Anterior cingulate cortex (tissue), 58 donors: Measurements from ENCODE around the gene MMAB.

Source experiments
- DNase-seq, 58 donors: peaks; one replicate each; lab custom pipeline; 2025; lab: John Stamatoyannopoulos, UW

The MMAB gene

DNA sequence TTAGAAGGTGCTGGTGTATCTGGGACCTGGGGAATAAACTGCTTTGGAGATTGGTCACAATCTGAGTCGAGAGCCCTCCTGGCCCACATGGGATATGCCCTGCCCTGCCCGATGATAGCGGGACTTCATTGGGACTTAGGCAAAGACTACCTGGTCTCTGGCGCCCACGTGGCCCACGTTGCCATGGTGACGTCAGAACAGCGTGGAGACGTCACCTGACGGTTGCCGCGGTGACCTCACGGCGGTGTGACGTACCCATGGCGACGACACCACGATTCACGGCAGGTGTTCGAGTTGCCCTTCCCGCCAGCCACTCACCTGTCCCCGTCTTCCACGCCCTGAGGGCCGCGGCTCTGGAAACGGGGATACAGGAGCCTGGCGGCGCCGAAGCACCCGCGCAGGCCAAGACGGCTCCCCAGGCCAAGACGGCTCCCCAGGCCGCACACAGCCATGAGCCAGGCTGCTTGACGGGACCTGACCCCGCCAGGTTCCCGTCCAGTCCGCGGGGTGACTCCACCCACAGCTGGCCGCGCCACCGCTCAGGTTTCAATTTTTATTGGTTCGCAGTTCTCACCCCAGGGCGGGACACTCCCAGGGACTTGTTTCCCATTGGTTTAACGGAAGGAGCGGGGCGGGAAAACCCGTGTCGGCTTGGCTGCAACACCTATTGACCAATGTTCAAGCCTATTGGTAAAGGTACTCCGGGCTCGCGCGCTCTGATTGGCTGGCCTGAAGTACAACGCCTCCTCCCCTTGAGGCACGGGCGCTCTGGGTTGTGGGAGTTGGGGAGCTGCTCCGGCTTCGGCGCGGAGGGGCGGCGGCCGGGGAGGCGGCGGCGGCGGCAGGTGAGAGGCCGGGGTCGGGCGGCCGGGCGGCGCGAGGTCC is at the start of gene MMAB, which contains the start of gene MVK:
TSS of gene MMAB (minus strand) at position 476 of the 885 bp plus-strand sequence. CDS start at position 452, 24 bp downstream.
TSS of gene MVK (plus strand) at position 766 of the 885 bp plus-strand sequence. CDS start 1,029 bp downstream, outside the sequence.
- DNase-seq = peak; percentile 87 to 100 (median 99)

DNA sequence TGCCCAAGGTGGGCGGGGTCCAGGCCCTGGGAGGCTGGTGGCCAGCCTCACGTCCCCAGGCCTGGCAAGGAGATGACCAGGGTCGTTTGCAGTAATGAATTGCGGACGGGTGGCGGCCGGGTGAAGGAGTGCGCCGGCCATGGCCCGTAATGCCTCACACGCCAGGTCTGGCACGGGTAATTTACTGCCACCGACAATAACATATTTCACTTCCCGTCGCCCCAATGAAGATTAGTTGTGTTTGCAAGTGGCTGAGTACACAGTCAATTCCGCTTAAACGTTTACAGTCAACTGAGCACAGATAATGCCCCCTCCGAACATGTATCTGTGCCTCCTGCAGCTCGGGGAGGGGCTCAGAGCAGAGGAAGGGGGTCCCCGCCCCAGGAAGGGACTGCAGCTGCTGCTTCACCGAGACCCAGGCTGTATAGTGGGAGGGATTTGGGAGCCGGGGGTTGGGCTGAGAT is 48.6 kb upstream of the MMAB start:
- no peak for DNase-seq

DNA sequence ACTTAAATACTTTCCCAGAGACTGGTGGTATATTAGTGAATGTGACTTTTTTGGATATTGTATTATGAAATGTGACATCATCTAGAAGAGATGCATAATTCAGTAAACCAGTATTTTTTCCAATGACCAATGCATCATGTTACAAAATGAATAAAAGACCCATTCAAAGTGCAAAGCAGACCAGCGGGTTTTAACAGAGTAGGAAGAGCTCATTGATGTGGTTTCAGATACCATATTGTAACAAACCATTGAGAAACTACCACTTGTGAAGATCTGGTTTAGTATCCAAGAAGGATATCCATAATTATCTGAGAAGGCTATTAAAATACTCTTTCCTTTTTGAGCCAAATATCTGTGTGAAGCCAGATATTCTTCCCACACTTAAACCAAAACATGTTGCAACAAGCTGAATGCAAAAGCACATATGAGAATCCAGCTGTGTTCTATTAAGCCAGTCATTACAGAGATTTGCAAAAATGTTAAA is 47.9 kb upstream of the MMAB start:
- DNase-seq = no peak

DNA sequence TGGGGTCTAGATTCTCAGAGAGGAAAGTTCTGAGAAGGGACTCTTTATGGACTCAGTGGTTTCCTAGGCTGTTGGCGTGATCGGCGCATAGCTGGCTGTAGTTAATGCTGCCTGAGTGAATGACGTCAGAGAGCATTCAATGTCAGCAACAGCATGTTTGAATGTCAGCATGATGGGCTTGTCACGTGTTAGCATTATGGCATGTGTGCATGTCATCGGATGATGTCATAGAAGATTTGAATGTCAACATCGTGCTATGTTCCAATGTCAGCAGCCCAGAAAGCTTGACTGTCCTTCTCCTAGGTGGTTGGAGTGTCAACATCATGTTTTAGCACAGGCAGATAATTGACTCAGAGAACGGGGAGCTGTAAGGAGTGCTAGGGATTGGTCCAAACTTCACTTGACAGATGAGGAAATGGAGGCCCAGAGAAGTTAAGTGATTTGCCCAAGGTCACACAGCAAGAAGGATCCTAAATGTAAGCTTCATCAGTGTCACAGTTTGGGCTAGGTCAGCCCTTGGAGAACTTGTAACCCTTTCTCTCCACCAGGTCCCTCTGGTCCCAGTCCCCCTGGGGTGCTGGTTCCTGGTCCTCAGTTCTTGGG is 45.8 kb upstream of the MMAB start:
- no peak for DNase-seq

DNA sequence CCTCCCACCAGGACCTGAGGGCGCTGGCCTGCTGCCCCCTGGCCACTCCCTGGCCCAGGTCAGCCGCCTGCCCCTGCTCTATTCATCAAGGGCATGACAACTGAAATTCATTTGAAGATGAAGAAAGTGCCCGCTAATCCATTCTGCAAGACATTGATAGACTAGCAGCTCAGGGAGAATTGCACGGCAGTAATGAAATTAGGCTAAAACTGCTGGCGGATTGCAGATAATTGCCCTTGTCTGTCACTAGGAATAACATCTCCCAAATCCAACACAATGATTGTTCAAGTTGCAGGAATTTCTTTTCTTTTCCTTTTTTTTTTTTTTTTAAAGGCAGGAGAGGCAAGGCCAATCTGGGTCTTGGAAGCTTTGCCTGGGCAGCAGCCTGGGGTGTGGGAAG is 44.8 kb upstream of the MMAB start:
- DNase-seq = no peak

DNA sequence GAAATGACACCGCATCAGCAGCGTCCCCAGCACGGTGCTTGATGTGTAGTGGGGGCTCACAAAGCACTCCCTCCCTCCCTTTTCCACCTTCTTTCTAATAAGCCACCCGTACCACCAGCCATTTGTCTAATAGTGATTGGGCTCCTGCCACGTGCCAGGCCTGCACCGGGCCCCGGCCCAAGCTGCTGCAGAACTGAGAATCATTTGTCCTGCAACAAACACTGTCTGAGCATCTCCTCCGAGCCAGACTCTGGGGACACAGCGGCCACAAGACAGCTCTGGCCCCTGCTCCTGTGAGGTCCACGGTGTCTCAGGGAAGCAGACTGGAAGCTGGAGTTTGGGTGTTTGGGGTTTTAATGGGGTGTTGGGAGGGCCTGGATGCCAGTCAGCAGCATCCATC is 44.2 kb upstream of the MMAB start:
- peak in 54 of 58 donors; percentile 20 to 90 (median 70) for DNase-seq

DNA sequence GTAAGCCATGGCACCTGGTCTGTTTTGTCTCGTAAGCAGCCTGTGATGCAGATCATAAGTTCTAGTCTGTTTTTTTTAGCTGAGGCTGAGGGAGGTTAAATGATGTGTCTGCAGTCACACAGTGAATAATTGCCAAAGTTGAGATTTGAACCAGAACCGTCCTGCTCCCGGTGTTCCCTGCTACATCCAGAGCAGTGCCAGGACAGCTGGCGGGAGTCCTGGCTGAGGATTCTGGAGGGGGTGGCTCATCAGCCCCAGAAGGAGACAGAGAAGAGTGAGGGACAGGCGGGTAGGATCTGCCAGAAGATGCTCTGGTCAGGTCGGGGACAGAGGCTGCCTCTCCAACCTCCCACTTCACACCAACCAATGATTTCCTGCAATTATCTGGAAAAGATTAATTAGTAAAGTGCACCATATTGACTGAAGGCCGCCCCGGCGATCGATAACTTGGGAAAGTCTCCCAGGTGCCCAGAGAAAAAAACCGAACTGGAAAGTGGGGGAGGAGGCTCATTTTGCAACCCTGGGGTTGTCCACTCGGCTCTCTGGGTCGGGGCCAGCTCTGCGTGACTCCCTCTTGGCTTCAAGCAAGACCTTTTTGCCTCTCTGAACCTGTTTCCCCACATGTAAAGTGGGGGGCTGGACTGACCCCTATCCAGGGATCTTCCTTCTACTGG is 42.4 kb upstream of the MMAB start:
- no peak for DNase-seq

DNA sequence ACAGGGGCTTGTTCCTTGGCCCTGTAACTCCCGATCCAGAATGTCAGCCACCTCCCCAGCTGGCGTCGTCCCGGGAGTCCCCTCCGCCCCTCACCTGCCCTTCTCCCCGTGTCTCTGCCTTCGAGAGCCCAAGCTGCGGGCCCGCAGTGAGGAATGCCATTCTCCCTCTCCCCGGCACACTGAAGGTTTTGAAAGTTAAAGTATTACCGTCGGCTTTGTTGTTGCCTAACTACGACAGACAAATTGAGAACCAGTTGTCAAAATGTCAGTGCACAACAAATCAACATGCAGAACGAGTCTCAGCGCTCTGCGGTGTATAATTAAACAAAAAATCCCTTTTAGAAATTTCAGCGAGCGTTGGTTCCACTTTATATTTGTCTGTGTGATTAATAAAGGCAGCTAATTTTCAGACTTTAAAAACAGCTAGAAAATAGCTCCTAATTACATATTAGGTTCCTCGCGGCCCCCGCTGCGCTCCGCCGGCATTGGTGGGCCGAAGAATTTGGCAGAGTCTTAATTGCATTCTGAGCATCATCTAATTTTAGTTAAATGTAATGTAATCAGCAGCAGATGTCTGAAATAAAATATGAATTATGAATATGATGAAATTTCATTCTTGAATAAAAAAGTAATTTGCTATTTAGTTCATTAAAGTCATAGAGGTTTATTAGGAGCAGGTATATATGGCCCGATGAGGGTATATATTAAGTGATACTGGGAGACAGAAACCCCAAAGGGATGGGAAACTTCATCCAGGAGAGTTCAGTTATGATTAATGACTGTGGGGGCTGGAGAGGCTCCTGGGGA is 40.5 kb upstream of the MMAB start:
- DNase-seq = peak in 1 of 58 donors; percentile 8

DNA sequence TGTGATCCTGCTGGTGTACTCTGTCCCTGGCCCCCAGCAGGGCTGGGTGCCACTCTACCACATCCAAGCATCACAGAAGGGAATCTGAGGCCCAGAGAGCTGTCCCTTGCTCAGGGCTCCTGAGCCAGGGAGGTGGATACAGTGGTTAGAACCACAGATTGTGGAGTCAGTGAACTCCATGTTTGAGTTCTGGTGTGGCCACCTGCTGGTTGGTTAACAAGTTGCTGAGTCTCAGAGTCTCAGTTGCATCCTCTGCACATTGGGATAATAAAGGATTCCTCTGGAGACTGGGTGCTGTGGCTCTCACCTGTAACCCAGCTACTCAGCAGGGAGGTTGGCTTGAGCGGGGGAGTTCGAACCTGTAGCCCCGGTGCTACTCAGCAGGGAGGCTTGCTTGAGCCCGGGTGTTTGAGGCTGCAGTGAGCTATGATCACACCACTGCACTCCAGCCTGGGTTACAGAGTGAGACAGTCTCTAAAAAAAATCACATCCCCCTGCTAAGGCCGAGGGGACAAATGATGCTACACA is 39.7 kb upstream of the MMAB start:
- DNase-seq = no peak

DNA sequence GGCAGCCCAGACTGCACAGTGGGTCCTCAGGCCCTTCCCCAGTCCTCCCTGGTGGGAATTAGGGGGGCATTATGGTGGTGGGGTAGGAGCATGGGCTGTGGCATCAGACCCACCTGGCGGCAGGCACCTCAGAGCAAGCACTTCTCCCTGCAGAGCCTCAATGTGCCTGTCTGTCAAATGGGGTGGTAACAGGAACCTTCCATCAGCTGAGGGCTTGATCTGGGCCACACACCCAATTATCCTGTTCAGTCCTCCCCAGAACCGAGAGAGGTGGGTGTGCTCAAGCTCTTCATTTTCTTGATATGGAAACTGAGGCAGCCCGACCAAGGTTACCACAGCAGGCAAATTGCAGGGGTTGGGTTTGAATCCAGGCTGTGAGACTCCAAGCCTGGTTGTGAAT is 38.7 kb upstream of the MMAB start:
- DNase-seq = no peak

DNA sequence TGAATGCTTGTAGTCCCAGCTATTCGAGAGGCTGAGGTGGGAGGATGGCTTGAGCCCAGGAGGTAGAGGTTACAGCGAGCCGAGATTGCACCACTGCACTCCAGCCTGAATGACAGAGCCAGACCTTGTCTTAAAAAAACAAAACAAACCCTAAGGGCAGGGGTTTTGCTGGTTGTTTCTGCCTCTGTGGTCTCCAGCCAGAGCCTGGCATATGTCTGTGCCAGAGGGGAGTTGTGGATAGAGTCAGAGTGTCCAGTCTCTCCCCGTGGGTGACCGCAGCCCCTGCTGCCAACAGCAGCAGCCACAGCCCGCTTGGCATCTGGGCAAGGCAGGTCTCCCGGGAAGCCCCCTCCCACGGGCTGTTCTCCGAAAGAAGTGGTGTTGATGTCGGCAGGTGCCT is 37.9 kb upstream of the MMAB start:
- DNase-seq = no peak

DNA sequence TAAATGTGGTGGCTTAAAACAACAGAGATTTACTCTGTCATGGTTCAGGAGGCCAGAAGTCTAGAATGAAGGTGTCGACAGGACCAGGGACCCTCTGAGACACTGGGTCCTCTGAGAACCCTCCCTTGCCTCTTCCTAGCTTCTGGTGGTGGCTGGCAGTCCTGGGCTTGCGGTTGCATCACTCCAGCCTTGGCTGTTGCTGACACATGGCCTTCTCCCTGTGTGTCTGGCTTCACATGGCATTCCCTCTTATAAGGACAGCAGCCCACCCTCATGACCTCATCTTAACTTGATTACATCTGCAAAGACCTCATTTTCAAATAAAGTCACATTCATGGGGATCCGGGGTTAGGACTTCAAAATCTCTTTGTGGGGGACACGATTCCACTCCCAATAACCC is 37.2 kb upstream of the MMAB start:
- DNase-seq = no peak

DNA sequence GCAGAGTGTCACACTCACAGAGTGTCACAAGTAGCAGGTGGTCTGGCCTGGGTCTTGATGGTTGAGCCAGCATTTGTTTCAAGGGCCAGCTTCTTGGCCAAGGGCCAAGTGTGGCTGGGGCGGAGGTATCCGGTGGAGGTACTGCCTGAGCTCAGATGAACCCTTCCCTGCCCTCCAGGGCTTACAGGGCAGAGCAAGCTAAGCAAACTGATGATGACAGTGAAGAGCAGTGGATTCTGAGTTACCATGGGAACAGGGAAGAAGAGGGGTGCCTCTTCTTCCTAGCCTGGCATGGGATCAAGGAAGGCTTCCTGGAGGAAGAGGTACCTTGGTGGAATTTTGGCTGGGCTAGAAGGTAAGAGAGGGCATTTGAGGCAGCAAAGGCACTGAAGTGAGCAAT is 36.0 kb upstream of the MMAB start:
- DNase-seq = peak in 1 of 58 donors; percentile 11

DNA sequence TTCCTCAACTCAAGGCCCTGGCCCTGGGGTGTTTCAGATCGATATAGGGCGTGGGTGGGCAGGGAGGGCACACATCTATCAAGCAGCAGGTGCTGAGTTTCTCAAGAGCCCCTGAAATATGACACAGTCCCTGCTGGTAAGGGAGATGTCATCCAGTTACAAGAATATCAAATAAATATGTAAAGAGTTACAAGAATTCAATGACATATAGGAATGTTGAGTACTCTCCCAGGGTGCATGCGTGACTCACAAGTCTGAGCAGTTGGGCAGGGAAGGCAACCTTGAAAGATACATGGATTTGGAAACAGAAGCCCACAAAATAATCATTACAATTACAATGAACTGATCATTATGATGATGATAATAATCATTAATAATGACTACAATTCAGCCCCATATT is 35.5 kb upstream of the MMAB start:
- no peak for DNase-seq

DNA sequence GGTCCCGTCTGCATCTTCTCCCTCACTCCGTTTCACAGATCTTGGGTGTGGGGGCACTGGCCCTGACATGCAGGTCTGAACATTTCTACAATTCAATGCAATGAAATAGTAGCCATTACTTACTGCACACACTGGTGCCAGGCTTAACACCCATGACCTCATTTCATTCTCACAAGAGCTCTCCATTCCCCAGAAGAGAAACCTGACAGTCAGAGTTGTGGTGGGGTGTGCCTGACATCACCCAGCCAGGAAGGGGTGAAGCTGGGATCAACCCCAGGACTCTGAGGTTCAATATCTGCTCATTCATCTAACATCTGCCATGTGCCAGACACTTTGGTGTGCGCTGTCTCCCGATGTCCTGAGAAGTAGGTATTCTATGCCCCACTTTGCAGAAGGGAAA is 35.0 kb upstream of the MMAB start:
- DNase-seq = no peak

DNA sequence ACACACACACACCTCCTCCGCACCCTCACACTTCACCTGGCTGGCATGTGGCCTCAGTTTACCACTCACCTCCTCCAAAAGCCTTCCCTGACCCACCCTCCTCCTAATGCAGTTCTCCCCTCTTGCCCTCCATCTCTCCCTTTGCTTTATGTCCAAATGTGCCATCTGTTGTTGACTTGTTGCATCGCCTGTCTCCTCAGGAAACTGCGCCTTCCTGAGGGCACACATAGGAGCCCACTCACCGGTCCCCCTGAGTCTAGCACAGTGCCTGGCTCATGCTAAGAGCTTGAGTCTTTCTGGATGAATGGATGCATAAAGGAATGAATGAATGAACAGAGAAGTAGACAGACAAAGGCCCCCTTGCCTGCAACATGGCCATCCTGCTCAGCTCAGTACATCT is 34.3 kb upstream of the MMAB start:
- DNase-seq = no peak

DNA sequence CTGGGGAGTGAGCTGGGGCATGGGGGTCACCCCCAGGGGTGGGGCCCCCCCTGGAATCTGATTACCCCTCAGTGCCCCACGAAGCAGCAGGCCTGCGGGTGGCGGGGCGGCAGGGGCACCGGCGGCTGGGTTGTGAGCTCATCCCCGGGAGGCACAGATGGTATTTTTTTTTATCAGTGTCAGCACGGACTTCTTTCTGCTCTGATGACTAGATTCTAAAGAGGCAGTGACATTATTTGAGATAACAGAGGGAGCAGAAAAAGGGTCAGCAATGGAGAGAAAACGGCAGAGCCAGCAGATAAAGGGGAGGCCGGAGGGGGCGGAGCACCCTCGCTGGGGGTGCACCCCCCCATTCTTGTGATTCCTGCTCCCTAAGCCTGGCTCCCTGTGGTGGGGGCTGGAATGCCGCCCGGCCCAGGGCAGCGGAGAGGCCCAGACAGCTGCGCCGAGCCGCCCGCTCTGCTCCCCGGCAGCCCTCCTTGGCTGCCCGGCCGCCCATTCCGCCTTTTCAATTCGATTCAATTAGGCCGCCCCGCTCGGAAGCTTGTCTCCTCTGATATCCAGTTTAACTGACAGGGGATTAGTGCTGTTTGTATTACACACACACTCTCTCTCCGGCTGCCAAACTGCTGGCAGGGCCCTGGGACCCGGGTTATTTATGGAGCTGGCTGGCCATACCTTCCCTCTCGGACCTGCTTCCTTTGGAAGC is 33.2 kb upstream of the MMAB start:
- DNase-seq = peak in 50 of 58 donors; percentile 7 to 75 (median 49)

DNA sequence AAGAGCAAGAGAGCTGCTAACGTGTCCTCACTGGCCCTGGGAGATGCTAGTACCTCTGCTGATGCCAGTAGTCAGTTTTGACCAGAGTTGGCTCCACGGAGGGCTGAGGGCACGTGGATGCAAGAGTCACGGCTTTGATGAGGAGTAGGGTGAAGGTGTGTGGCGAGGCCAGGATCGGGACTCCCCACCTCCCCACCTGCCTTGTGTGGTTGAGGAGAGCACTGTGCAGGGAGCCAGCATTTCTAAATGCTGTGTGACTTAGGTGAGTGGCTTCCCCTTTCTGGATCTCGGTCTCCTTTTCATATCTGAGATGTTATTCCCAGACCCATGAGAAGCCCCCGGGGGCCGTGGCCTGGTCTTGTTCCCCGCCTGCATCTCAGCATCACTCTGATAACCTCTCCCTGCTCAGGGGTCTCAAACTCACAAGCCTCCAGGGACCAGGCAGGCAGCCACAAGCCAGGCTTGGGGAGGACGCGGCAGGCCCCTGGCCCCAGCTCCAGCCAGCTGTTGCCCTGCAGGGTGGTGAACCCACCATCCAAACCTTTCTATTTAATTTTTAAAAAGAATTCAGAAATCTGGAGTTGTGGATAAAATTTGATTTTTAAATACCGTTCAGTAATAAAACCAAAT is 32.4 kb upstream of the MMAB start:
- no peak for DNase-seq

DNA sequence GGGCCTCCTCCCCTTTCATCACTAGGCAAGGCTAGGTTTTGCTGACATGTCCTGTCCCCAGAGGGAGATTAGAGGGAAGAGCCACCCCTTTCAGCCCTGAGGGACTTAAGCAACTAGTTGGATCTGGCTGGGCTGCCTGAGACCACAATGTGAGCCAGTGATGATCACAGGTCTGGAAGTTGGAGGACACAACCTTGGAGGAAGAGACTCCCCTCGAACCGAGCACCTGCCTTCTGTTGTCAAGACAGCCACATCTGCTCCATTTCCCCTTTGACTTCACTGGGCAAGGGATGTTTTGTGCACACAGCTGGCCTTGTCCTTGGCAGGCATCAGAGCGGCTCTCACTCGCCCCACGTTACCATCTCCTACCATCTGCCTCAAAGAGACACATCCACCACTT is 31.7 kb upstream of the MMAB start:
- DNase-seq = peak in 3 of 58 donors; percentile 16 to 24 (median 19)
